ENCODE data around the gene ALG1. TPM values are rescaled to one million over a fixed set of nuclear protein-coding genes. Genes with fewer than 3 reads are reported as not detected.

Gene ALG1
- polyA plus RNA-seq, 1 of the 3 experiments (the other 2 are of a cell fraction), result 27.0 TPM

GRCh38 chr16:5028950-5029475 lies 42.6 kb upstream of the ALG1 start:
- Histone ChIP-seq H3K27me3 (ENCODE audit: insufficient read depth) (no peaks in the 10 kb centered on the region), H3K4me2 (no peak overlapping the region), H3K9me3 (no peaks in the 10 kb centered on the region), H4K20me1 (ENCODE audit: insufficient read depth) (no peaks in the 10 kb centered on the region), H3K4me1 (ENCODE audit: control insufficient read depth in 1 of 2, insufficient read depth in 2 of 2, low read depth in 1 of 2, low read length in 1 of 2) (peaks cover 0 to 6% of the 10 kb centered on the region in 2 experiments; a peak in 2 of 4 replicates), H3K27ac (ENCODE audit: low read depth in 2 of 2, low read length in 1 of 2) (no peak overlapping the region), H3K9ac (no peak overlapping the region), H3K9me2 (no peaks in the 10 kb centered on the region), H3K4me3 (ENCODE audit: low read depth in 2 of 2, low read length in 1 of 2) (no peak overlapping the region), H3K36me3 (replicated peaks in 1 of 2; ENCODE audit: control insufficient read depth in 1 of 2, insufficient read depth in 2 of 2, low read length in 1 of 2) (peaks cover 0 to 2% of the 10 kb centered on the region in 2 experiments), H2AFZ (ENCODE audit: low read depth) (no peak overlapping the region), H3K79me2 (ENCODE audit: insufficient read depth) (no peaks in the 10 kb centered on the region), H3F3A (replicated peaks; ENCODE audit: insufficient read depth) (no peaks in the 10 kb centered on the region)
- DNase-seq, result no peak
- no peak for TF ChIP-seq RXRA (IDR thresholded peaks at IDR 0.05; ENCODE audit: borderline replicate concordance, low read depth)
- no peak for TF ChIP-seq MEF2A (IDR thresholded peaks at IDR 0.05; ENCODE audit: borderline replicate concordance, low read depth)
- TF ChIP-seq CHD2 (IDR thresholded peaks at IDR 0.05; ENCODE audit: low read length, partially characterized antibody), result no peak
- TF ChIP-seq NFIC (IDR thresholded peaks at IDR 0.05; ENCODE audit: borderline replicate concordance), result no peak
- TF ChIP-seq, protein P1, sequence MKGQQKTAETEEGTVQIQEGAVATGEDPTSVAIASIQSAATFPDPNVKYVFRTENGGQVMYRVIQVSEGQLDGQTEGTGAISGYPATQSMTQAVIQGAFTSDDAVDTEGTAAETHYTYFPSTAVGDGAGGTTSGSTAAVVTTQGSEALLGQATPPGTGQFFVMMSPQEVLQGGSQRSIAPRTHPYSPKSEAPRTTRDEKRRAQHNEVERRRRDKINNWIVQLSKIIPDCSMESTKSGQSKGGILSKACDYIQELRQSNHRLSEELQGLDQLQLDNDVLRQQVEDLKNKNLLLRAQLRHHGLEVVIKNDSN (IDR thresholded peaks at IDR 0.05; ENCODE audit: borderline replicate concordance, low read depth), result no peak
- no peak for TF ChIP-seq GATA2 (CRISPR knock-in tag; IDR thresholded peaks at IDR 0.05)
- no peak for TF ChIP-seq USF2 (IDR thresholded peaks at IDR 0.05; ENCODE audit: borderline replicate concordance, low read depth, low read length)
- TF ChIP-seq IRF3 (IDR thresholded peaks at IDR 0.05; ENCODE audit: low read depth, low read length), result no peak
- no peak for TF ChIP-seq RCOR1 (IDR thresholded peaks at IDR 0.05; ENCODE audit: low read length)
- TF ChIP-seq, protein P2, sequence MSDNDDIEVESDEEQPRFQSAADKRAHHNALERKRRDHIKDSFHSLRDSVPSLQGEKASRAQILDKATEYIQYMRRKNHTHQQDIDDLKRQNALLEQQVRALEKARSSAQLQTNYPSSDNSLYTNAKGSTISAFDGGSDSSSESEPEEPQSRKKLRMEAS (IDR thresholded peaks at IDR 0.05; ENCODE audit: low read depth), result no peak
- TF ChIP-seq, protein P3, sequence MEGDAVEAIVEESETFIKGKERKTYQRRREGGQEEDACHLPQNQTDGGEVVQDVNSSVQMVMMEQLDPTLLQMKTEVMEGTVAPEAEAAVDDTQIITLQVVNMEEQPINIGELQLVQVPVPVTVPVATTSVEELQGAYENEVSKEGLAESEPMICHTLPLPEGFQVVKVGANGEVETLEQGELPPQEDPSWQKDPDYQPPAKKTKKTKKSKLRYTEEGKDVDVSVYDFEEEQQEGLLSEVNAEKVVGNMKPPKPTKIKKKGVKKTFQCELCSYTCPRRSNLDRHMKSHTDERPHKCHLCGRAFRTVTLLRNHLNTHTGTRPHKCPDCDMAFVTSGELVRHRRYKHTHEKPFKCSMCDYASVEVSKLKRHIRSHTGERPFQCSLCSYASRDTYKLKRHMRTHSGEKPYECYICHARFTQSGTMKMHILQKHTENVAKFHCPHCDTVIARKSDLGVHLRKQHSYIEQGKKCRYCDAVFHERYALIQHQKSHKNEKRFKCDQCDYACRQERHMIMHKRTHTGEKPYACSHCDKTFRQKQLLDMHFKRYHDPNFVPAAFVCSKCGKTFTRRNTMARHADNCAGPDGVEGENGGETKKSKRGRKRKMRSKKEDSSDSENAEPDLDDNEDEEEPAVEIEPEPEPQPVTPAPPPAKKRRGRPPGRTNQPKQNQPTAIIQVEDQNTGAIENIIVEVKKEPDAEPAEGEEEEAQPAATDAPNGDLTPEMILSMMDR (IDR thresholded peaks at IDR 0.05), result no peak
- TF ChIP-seq SIN3A (IDR thresholded peaks at IDR 0.05; ENCODE audit: borderline replicate concordance, low read depth, low read length), result no peak
- no peak for TF ChIP-seq SMC3 (IDR thresholded peaks at IDR 0.05; ENCODE audit: low read depth, low read length)
- no peak for TF ChIP-seq TCF12 (IDR thresholded peaks at IDR 0.05)
- no peak for TF ChIP-seq POLR2AphosphoS5 (IDR thresholded peaks at IDR 0.05; ENCODE audit: low read depth, low read length)
- CTCF ChIA-PET, result interaction anchor here (1.2 kb wide), 1 partner anchor 27 kb away, joined by 4 read pairs; no protein-coding TSS in a partner anchor
- POLR2A ChIA-PET, result no interaction called here
- 93% methylated on average over 18 of the region's 18 CpGs for WGBS (ENCODE audit: low lambda C conversion rate)
